NCI-H524 (cell line): ENCODE results near the gene PRPF40A.

ENCODE experiments used
- DNase-seq, 2 experiments: peaks; one replicate each; lab custom pipeline; 2025; lab: John Stamatoyannopoulos, UW

Gene PRPF40A

DNA sequence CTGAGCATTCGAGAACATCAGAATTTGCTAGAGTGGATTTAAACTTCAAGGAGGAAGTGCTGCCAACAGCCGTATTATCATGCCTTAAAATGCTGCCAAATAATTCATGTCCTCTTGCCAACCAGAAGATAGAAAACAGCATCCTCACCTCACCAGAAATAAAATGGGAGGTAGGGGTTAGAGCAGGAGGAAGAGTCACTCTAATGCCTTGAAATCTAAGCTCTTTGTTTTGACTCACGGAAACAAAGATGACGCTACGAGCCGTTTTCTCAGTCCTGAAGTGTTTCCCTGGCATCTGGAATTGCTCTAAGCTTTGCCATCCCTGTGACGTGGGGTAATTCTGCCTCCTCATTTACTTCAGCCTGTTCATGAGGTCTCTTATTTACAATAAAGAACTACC, 97.1 kb downstream of the PRPF40A start:
- no peak for DNase-seq

DNA sequence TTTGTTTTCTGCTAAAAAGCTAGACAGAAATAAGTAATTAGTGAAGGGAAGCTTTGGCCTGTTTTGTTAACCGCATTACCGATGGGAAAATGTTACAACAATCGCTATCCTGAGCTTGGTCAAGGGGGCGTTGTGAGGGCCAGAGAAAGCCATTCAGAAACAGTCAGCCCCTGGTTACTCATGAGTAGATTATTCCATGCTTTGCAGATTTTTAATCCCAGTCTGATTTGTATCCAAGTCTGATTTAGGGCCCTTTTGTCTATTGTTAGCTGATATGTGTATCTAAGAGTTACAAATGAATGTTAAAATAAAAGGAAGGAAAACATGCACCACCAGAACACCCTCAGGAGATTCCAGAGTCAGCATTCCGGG, 99.1 kb downstream of the PRPF40A start:
- DNase-seq: no peak

GRCh38 chr2:152617456-152618192, 99.6 kb downstream of the PRPF40A start:
- DNase-seq: no peak

DNA sequence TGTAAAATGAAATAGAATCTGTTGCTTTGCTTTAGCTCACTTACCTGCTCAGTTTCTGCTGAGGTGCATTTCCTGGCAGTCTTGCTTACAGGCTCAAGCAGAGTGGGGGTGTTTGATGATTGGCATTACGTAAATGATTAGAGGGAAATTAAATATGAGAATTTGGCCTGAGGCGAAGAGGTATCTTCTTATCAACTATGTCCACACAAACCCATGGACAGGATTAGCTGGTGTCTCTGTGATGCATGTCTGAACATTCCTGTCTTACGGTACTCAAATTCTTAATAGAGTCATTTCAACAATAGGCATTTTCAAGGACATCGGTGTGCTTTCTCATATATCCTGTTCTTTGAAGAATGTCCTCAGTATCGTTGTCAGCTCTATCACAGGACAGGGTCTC, 102.1 kb downstream of the PRPF40A start:
- no peak for DNase-seq

DNA sequence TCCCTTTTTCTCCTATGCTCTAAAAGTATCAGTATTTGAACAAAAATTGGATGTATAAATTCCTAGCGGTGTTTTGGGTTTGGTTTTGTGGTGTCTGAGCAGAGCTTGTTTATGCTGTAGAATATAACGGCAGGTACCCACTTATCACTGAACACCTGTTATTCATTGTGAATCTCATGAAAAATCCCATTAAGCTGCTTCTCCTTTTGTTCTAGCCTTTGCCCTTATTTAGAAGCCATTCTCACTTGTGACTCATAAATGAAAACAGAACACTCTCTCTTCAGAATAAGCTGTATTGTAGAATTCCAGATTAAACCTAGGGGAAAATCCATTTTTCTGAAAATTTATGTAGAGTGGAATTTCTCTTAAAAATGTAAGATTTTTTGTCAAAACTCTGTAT, 104.0 kb downstream of the PRPF40A start:
- no peak for DNase-seq

DNA sequence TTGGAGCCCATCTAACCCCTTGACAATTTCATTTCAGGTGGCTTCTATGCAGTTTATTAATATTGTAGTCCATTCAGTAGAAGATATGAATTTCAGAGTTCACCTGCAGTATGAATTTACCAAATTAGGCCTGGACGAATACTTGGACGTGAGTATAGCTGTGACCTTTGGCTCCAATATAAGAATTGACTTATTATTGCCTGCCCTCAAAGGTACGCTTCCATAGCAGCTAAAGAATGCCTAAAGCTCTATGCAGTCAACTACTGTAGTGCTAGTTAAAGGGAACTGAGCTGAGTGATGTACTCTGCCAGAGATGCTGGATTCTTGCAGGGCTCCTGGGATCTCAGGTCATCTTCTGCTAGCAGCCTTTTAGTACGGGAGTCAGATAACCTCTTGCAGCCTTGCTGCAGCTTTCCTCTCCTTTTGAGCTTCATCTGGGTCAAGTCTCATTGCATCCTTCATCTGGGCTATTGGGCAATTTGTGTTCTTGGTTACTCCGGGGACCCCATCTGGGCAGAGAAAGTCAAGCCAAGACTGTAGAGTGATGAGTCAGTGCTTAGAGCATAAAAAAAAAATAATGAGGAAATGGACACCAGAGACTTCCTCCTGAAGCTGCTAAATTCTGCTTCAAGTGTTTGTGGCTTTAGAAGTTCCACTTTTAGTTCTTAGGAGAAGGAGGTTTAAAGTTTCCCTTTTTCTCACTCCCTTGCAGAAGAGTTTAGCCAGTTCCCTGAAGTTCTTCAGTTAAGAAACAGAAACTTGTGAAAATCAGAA, 105.6 kb downstream of the PRPF40A start:
- no peak for DNase-seq

DNA sequence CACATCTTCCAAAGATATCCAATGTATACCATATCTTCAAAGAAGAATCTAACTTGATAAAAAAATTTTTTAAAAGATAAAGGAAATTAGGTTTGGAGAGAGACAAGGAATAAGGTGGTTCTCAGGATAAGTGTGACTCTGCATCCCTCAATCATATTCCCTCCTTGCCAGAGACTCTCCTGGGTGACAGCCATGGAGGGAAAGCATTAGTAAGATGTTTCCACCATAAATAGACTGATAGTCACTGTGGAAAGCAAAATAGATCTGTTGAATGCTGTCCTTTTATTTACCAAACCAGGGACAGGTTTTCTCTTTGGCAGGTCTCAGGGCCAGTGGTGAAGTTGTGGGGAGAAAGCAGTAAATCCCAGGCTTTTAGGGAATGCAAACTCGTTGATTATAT, 107.6 kb downstream of the PRPF40A start:
- no peak for DNase-seq

GRCh38 chr2:152609154-152609553, 108.1 kb downstream of the PRPF40A start:
- no peak for DNase-seq

DNA sequence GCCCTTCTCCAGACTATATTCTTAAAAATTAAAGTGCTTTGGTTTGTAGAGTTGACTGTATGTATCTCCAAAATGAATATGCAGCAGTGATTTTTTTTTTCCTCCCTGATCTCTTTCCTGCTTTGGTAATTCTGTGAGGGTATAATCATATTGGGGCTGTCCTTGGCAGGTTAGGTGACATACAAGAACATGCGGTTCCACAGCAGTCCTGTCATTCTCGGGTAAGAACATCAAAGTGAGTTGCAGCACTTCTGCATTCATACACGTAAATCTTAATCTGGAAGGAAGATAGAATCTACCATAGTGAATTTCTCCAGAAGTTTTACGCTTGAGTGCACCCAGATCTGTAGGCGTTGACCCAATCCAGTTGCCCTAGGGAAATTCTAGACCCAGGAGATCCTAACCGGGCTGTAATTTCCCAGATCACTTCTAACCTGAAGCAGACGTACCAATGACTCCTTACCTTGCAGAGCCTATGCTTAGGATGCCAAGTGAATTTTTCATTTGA, 109.4 kb downstream of the PRPF40A start:
- no peak for DNase-seq

DNA sequence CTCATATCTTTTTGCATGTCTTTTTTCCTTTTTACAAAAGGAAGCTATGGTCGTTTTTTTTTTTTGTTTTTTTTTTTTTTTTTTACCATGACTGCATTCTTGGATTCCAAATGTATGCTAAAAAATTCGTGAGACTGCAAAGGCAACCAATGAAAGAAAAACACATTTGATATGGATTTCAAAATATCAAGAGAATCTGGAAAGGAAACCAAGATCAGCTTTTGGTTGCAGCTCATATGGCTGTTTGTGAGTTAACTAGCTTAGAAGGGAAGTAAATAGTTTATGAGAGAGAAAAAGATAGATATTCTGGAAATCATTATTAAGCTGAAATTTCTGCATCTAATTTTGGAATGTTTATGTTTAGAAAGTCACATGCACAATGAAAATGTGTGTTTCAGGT, 110.3 kb downstream of the PRPF40A start:
- DNase-seq: no peak

DNA sequence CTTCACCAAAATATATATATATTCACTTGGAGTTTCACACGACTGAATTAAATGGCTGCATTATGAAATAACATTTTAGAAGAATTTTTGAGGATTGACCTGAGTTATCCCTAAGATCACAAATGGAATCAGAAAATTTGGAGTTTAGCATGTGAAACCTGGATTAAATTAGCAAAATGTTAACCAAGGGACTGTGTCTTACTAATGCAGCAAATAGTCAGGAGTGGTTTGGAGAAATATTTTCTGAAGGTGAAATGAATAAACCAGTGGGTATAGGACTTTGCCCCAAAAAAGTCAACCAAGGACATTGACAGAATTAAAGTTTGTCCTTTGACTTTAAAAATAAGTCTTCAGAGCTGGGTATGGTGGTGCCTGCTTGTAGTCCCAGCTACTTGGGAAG, 111.2 kb downstream of the PRPF40A start:
- DNase-seq: no peak

DNA sequence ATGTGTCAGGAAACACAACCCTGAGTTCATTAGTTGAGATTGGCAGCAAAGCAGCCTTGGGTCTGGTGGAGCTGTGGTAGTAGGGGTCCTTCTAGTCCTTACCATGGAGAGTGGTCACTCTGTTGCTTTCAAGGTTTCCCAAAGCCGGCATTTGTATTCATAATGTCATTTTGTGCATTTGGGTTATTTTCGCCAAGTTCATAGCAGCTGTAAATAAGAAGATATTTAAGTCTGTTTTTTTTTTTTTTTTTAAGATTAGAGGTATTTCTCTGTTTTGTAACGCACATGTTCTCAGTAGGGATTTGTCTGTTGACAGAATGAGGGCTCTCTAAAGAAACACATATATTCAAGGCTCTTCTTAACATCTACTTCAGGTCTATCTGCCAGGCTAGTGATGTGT, 114.1 kb downstream of the PRPF40A start:
- no peak for DNase-seq

DNA sequence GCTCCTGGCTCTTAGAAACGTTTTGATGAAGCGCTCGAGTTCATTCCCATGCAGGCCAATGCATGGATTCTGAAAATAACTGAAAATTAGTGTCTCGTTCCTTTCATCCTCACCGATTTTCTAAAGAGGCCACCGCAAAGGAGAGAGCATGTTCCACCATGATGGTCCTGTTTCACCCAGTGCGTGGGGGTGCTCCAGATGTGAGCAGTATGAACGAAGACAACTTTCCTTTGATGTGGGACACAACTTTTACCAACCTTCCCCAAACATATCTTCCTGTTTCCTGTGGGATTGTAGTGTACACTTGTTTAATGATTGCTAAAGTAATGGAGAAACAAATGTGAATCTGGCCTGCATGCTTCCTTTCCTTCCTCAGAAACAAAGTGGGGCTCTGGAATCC, 114.5 kb downstream of the PRPF40A start:
- no peak for DNase-seq
